Stimulated activated naive B cell treated with anti-CD40 and anti-IgM and Interleukin-4, amounts not matched to agents 10 μg/mL and 1 μg/mL and 100 μg/mL, for 72 hours (primary cell): Measurements from ENCODE around the gene PTK6.

Experiments
- ATAC-seq, 2 donors: fragments of 150-1000 bp; cut with Tn5 transposase; replicated peaks; 2 replicates each; pipeline ENCODE4 v1.10.0; 2021; ENCODE audit warnings: moderate library complexity in 1 of 2
- DNase-seq: peaks from one replicate; pipeline ENCODE4 v3.0.0; 2021
- H3K27ac Mint-ChIP-seq: one replicate; pipeline ENCODE4 v1.8.0; 2022; ENCODE audit warnings: mild to moderate bottlenecking, mixed read lengths
- H3K27me3 Mint-ChIP-seq, 2 donors: one replicate each; pipeline ENCODE4 v1.8.0; 2022; ENCODE audit warnings: mixed read lengths in 2 of 2
- H3K36me3 Mint-ChIP-seq, 2 donors: one replicate each; pipeline ENCODE4 v1.8.0; 2022; ENCODE audit warnings: mixed read lengths in 2 of 2, mild to moderate bottlenecking in 1 of 2
- H3K4me1 Mint-ChIP-seq, 2 donors: one replicate each; pipeline ENCODE4 v1.8.0; 2022; ENCODE audit warnings: mixed read lengths in 2 of 2, mild to moderate bottlenecking in 1 of 2
- H3K4me3 Mint-ChIP-seq, 2 donors: one replicate each; pipeline ENCODE4 v1.8.0; 2022; ENCODE audit warnings: mild to moderate bottlenecking in 2 of 2, mixed read lengths in 2 of 2, moderate library complexity in 1 of 2
- H3K9me3 Mint-ChIP-seq, 2 donors: one replicate each; pipeline ENCODE4 v1.8.0; 2022; ENCODE audit warnings: mixed read lengths in 2 of 2, mild to moderate bottlenecking in 1 of 2

PTK6 gene

DNA sequence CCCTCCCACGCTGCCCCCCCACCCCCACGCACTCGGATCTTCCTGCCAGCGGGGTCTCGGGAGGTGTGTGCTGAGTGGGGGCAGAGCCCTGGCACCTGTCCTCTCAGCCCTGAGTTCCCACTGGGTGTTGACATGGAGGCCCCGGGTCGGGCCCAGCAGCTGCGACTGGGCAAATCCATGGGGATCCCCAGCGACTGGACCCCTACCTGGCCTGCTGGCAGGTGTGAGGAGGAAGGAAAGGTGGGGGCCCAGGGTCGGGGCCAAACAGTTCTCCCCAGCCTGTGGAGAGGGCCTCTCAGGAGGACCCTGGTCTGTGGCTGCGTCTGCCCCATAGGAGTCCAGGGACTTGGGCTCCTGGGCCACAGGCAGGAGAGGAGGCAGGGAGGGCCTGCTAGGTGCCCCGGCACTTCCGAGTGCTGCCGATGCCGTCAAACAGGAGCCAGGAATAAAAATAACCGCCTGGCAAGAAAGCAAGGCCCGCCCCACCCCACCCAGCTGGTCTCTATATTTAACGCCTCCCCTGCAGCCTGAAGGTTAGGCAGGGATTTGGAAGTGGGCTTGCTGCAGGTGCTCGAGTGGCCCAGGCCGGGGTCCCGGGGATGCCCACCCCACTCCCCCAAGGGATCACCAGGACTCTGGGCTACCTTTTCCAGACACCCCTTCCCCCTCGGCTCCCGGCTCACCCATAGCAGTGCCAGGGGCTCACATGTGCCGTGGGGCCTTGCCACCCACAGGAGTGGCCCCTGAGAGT, 36.9 kb downstream of the PTK6 start:
- DNase-seq (no peak), ATAC-seq (no peak)
- Mint-ChIP-seq H3K27me3 (peaks cover 19 to 34% of the 10 kb centered on the region in 2 donors), H3K36me3 (peaks cover 0 to 3% of the 10 kb centered on the region in 2 donors), H3K4me1 (peaks cover 7 to 20% of the 10 kb centered on the region in 2 donors), H3K9me3 (peaks cover 4 to 7% of the 10 kb centered on the region in 2 donors), H3K4me3 (peak overlapping the region in 1 of 2 donors; percentile 13), H3K27ac (no peak overlapping the region)

DNA sequence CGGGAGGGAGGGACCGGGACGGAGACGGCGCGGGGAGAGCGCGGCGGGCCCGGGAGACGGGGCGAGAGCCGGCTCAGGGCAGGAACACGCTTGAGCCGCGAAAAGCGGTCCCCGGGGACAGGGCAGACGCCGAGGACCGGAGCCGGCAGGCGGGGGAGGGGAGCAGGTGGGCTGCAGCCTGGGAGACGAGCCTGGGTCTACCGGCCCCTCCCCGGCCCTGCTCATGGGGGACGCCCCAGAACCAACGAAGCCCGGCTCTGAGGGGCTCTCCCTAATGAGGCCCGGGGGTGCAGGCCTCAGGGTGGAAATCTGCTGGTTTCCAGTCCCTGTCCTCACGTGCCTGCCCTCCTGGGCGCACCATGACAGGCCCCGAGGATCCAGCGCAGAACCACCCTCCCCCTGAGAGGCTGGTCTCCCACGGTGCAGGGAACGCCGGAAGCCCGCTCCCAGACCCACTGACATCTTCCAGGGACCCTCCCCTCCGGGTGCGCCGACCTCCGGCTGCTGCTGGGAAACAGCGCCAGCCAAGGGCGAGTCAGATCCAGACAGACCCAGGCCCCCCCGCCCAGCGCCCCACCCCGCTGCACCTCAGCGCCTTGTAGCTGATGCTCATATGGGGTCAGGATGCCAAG, 37.7 kb downstream of the PTK6 start:
- peak; percentile 17 to 25 for ATAC-seq
- no peak for DNase-seq
- Mint-ChIP-seq H3K27ac (no peak overlapping the region), H3K4me3 (peak overlapping the region in 1 of 2 donors; percentile 62), H3K4me1 (peaks cover 7 to 20% of the 10 kb centered on the region in 2 donors), H3K9me3 (no peaks in the 10 kb centered on the region), H3K27me3 (peaks cover 16 to 35% of the 10 kb centered on the region in 2 donors), H3K36me3 (no peaks in the 10 kb centered on the region)

DNA sequence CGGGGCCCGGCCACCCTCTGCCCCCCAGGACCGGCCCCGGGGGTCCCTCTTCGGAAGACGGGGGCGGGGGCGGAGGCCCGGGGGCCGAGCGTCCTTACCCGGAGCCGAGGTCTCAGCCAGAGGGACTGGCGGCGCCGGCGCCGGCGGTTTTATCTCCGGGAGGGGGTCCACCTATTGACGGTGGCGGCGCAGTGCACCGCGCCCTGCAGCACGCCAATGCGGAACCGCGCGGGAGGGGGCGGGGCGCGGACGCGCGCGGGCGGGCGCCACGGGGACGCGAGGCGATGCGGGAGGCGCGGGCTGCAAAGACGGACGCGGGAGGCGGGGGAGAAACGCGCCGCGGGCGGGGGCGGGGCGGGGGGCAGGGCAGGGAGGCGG, 38.2 kb downstream of the PTK6 start, which contains the start of gene EEF1A2:
TSS of gene EEF1A2 (minus strand) at position 124 of the 378 bp plus-strand sequence. CDS start 1,320 bp downstream, outside the sequence.
- no peak within 1 kb of the TSS for H3K27ac Mint-ChIP-seq
- H3K9me3 Mint-ChIP-seq, result no peaks in the 10 kb centered on the region
- peak within 1 kb of the TSS; percentile 46 to 66 for H3K4me3 Mint-ChIP-seq

DNA sequence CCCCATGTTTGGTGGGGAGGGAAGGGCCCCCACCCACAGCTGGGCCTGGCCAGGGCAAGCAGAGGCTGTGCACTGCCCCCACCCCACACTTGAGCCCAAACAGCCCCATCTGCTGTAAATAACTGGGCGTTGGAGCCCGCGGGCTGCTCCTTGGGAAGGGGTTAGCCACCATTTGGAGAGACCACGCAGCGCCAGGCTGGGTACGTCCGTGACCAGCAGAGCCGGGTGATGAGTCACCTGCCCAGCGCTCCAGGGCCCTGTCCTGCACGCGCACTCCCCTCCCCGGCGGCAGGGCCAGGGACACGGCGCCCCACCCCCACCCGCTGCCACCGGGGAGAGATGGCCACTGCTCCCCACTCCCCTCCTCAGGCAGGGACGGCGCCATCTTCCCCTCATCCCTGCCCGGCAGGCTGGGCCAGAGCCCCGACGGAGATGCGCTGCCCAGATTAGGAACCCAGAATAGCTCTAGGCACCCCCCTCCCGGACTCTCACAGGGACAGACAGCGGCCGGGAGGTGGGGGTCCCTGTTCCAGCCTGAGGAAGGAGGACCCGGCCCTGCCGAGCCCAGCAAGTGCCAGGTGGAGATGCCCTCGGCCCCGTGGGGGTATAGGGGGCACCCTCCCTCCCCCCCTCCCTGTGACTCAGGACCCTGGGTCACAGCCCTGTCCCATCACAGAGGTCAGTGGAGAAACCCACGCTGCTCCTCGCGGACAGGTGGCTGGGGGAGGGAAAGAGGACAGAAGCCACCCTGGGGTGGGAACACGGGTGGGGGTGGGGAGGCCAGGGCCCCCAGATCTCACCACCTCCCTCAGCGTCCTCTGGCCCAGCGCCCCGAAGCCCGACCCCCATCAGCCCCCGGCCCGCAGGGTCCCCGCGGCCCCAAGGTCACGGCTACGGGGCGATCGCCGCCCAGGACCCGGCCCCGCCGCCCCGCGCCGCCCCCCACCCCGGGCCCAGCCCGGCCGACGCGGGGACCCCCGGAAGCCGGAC, 38.9 kb downstream of the PTK6 start:
- H3K9me3 Mint-ChIP-seq, result no peaks in the 10 kb centered on the region
- H3K27ac Mint-ChIP-seq, result no peak overlapping the region
- H3K4me1 Mint-ChIP-seq, result peaks cover 7 to 20% of the 10 kb centered on the region in 2 donors
- peaks cover 9 to 35% of the 10 kb centered on the region in 2 donors for H3K27me3 Mint-ChIP-seq
- ATAC-seq, result no peak
- no peak for DNase-seq
- peak overlapping the region; percentile 46 to 66 for H3K4me3 Mint-ChIP-seq
- H3K36me3 Mint-ChIP-seq, result no peaks in the 10 kb centered on the region

More for the DNA sequence above, 38.2 kb downstream of the PTK6 start, which contains the start of gene EEF1A2:
- peaks cover 7 to 20% of the 10 kb centered on the region in 2 donors for H3K4me1 Mint-ChIP-seq
- no peak for DNase-seq
- ATAC-seq, result peak; percentile 40 to 45
- H3K27me3 Mint-ChIP-seq, result peaks cover 12 to 35% of the 10 kb centered on the region in 2 donors
- H3K36me3 Mint-ChIP-seq, result no peaks in the 10 kb centered on the region

DNA sequence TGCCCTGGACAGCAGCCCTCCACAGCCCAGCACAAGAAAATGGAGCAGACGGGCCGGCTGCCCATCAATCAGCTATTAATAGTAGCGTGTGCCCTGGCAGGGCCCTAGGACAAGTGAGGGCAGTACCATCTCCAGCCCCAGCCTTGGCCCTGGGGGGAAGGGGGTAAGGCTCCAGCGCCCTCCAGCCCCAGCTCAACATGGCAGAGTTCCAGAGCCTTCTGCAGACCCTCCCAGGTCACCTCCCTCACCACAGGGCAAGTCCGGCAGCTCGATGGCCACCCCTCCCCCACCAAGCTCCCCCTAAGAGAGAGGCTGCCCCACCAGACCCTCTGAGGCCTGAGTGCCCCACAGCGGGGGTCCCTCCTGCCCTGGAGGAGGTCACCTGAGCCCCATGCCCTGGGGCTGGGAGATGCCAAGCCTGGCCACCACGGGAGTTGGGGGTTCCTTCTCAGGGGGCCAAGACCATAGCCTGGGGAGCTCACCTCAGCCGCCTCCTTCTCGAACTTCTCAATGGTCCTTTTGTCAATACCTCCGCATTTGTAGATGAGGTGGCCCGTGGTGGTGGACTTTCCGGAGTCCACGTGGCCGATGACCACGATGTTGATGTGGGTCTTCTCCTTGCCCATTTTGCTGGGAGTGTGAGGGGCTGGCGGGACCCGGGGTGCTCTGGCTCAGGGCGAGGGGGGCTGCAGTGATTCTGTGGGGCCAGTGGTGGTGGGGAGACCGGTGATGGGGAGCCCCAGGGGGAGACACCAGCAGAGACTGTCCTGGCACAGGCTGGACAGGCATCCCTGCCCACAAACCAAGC, 39.8 kb downstream of the PTK6 start:
- Mint-ChIP-seq H3K9me3 (peaks cover 2 to 5% of the 10 kb centered on the region in 2 donors), H3K4me1 (peaks cover 7 to 20% of the 10 kb centered on the region in 2 donors), H3K36me3 (no peaks in the 10 kb centered on the region), H3K27me3 (peaks cover 18 to 35% of the 10 kb centered on the region in 2 donors), H3K4me3 (peak overlapping the region in 1 of 2 donors; percentile 50), H3K27ac (peak overlapping the region; percentile 51)
- ATAC-seq, result no peak
- no peak for DNase-seq

DNA sequence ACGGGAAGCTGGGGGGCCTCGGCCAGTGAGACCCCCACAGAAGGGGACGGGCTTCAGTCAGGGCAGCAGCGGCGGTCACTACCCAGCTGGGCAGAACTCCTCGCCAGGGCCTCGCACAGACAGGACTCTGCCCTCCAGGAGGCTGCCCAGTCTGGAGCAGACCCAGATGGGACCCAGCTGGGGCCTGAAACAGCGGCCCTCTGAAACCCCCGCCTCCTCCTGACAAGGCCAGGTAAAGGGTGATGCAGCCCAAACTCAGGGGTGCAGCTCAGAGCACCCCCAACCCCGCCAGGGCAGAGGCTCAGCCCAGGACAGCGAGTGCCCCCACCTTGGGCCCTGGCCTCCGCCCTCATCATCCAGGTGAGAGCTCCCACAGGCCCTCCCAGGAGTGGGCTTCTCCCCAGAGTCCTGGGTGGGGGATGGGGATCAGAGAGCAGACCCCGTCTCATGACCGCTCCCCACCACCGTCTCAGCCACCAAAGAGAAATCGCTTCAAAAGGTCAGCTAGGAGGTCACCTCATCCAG, 40.5 kb downstream of the PTK6 start:
- Mint-ChIP-seq H3K27ac (peak overlapping the region; percentile 51), H3K36me3 (no peaks in the 10 kb centered on the region), H3K9me3 (peaks cover 8% of the 10 kb centered on the region in 2 donors), H3K27me3 (peaks cover 20 to 36% of the 10 kb centered on the region in 2 donors), H3K4me1 (peaks cover 7 to 20% of the 10 kb centered on the region in 2 donors), H3K4me3 (peak overlapping the region; percentile 50 to 65)
- ATAC-seq (peak; percentile 19 to 25), DNase-seq (no peak)

DNA sequence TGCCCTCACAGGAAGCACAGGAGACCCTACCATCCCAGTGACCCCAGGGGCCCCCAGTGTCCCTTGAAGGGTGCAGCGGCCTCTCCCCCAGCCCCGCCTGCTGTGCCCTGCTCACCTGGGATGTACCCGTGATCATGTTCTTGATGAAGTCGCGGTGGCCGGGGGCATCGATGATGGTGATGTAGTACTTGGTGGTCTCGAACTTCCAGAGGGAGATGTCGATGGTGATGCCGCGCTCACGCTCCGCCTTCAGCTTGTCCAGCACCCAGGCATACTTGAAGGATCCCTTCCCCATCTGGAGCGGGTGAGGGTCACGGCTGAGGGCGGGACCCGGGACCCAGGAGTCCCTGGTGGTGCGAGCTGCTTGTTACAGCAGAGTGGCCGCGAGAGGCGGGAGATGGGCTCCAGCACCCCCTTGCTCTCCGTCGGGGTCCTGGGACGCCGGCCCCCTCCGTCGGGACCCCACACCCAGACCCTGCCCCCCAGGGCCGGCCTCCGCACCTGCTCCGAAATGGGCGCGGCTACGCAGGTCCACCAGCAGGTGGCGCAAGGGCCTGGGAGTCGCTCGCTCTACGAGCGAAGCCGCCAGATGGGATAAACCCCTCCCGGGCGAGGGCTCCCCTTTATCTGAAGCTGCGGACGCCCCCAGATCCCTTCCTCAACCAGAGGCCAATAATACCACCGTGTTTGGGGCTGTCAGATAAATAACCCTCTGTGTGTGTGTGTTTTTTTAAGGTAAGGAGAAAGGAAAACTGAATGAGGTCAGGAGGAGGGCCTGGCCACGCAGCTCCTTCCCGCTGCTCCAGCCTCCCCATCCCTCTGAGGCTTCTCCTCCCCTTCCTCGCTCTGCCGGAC, 41.2 kb downstream of the PTK6 start:
- H3K27me3 Mint-ChIP-seq, result peaks cover 25 to 43% of the 10 kb centered on the region in 2 donors
- peak overlapping the region; percentile 65 to 66 for H3K4me3 Mint-ChIP-seq
- no peak overlapping the region for H3K27ac Mint-ChIP-seq
- peak; percentile 76 to 78 for ATAC-seq
- peaks cover 7 to 20% of the 10 kb centered on the region in 2 donors for H3K4me1 Mint-ChIP-seq
- peak; percentile 39 for DNase-seq
- H3K36me3 Mint-ChIP-seq, result no peaks in the 10 kb centered on the region
- H3K9me3 Mint-ChIP-seq, result peaks cover 8 to 11% of the 10 kb centered on the region in 2 donors

DNA sequence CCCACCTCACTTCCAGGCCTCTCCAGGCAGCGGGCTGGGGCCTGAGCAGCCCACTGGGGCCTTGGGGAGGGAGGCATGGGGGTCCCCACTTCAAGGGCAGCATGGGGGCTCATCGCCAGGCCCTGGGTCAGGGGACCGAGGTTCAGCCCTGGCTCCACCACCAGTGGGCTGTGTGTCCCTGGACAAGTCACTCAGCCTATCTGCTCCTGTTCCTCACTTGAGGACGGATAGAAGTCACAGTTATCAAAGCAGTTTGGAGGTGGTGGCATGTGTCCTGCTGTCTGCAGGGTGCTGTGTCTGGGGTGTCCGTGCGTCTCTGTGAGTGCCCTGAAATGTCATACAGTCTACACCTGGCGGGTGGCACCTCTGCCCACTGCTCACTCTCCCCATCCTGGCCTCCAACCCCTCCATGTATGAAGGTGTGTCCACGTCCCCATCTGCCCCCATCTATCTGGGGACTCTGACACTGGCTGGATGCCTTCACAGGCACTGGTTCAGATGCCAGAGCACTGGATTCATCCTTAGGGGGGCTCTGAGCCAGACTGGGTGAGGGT, 41.9 kb downstream of the PTK6 start:
- H3K27ac Mint-ChIP-seq, result no peak overlapping the region
- peaks cover 7 to 20% of the 10 kb centered on the region in 2 donors for H3K4me1 Mint-ChIP-seq
- no peak for DNase-seq
- peaks cover 28 to 48% of the 10 kb centered on the region in 2 donors for H3K27me3 Mint-ChIP-seq
- no peaks in the 10 kb centered on the region for H3K36me3 Mint-ChIP-seq
- H3K4me3 Mint-ChIP-seq, result no peak overlapping the region
- no peak for ATAC-seq
- H3K9me3 Mint-ChIP-seq, result peaks cover 8 to 11% of the 10 kb centered on the region in 2 donors

DNA sequence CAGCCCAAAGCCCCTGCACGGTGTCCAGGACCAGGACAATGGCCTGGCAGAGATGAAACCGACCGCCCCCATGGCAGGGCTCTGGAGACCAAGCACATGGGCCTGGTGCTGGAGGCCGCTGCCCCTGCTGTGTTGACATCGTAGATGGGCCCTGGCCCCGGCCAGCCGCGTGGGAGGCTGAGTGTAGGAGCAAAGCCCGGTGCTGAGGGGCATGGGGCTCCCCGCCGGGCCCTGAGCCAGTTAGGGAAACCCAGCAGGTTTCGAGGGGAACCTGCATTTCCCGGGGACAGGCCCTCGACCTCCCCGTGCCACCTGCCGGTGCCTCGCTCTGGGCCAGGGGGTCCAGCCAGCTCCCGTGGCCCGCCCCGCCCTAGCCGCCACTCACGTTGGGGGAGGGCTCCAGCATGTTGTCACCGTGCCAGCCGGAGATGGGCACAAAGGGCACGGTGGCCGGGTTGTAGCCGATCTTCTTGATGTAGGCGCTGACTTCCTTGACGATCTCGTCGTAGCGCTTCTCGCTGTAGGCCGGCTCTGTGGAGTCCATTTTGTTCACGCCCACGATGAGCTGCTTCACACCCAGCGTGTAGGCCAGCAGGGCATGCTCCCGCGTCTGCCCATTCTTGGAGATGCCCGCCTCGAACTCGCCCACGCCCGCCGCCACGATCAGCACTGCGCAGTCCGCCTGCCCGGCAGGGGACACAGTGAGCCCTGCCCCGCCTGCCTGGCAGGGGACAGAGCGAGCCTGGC, 42.6 kb downstream of the PTK6 start:
- H3K27ac Mint-ChIP-seq, result no peak overlapping the region
- ATAC-seq (no peak), DNase-seq (no peak)
- no peaks in the 10 kb centered on the region for H3K36me3 Mint-ChIP-seq
- H3K4me3 Mint-ChIP-seq, result no peak overlapping the region
- peaks cover 34 to 55% of the 10 kb centered on the region in 2 donors for H3K27me3 Mint-ChIP-seq
- peaks cover 8 to 11% of the 10 kb centered on the region in 2 donors for H3K9me3 Mint-ChIP-seq
- H3K4me1 Mint-ChIP-seq, result peaks cover 7 to 20% of the 10 kb centered on the region in 2 donors

DNA sequence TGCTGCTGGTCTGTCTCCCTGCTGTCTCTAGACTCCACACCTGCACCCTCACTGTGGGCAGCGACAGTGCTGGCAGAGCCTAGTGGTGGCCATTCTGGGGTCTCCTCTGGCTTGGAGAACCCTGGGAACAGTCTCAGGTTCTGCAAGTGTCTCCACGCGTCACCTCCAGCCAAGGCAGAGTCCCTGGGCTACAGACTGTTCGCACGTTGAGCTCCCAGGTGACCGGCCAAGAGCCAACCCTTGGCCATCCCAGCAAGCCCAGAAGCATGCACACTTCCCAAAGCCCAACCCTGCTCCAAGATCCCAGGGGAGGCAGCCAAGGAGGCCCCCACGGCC, 43.1 kb downstream of the PTK6 start:
- peaks cover 7 to 20% of the 10 kb centered on the region in 2 donors for H3K4me1 Mint-ChIP-seq
- no peak for ATAC-seq
- no peak for DNase-seq
- H3K4me3 Mint-ChIP-seq, result no peak overlapping the region
- H3K27me3 Mint-ChIP-seq, result peaks cover 37 to 60% of the 10 kb centered on the region in 2 donors
- no peak overlapping the region for H3K27ac Mint-ChIP-seq
- H3K36me3 Mint-ChIP-seq, result no peaks in the 10 kb centered on the region
- peaks cover 8 to 11% of the 10 kb centered on the region in 2 donors for H3K9me3 Mint-ChIP-seq

DNA sequence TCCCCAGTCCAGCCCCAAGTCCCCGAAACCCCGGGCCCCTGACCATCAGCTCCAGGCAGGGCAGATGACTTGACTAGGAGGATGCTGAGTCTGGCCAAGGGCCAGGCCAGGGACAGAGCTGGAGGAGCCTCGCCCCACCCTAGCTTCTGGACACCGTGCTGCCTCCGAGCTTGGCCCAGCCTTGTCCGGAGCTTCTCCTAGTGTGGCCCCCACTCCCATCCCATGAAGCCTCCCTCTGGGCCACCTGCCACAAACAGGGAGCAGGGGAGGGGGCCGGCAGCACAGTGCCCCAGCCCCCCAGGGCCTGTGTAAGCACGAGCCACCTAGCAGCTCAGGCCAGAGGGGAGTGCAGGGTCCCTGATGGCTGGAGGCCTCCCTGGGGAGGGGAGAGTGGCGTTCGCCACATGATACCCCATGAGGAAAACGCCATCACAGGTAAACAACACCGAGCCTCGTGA, 43.6 kb downstream of the PTK6 start:
- no peak for ATAC-seq
- DNase-seq, result no peak
- Mint-ChIP-seq H3K4me3 (no peak overlapping the region), H3K27ac (no peak overlapping the region), H3K4me1 (peaks cover 7 to 20% of the 10 kb centered on the region in 2 donors), H3K9me3 (peaks cover 8 to 11% of the 10 kb centered on the region in 2 donors), H3K27me3 (peaks cover 37 to 65% of the 10 kb centered on the region in 2 donors), H3K36me3 (no peaks in the 10 kb centered on the region)
